Spleen (tissue), 11 donors: Measurements from ENCODE around the gene OTOS. TPM values are rescaled to one million over a fixed set of nuclear protein-coding genes. Genes with fewer than 3 reads are reported as not detected.

Experiments used
- DNase-seq: peaks from one replicate; pipeline ENCODE4 v3.0.0-alpha.2; 2020
- H3K27ac ChIP-seq, 8 donors: fragments of 200-600 bp; sonication (generic) in 7 of 8; 1 replicate in 4 of 8; 2 replicates in 4 of 8; pipeline versions ENCODE4 v1.5.0 to v1.8.0; 2016 to 2021; ENCODE audit warnings: inconsistent platforms in 4 of 8, mild to moderate bottlenecking in 4 of 8, moderate library complexity in 1 of 8
- H3K27me3 ChIP-seq, 7 donors: fragments of 200-600 bp; sonication (generic) in 6 of 7; replicated peaks in 1 of 7; 1 replicate in 4 of 7; 2 replicates in 3 of 7; pipeline versions ENCODE4 v1.5.0 to v1.8.0; 2016 to 2021; ENCODE audit warnings: inconsistent platforms in 3 of 7, mild to moderate bottlenecking in 1 of 7
- H3K36me3 ChIP-seq, 6 donors: fragments of 200-600 bp; sonication (generic) in 5 of 6; 1 replicate in 4 of 6; 2 replicates in 2 of 6; pipeline versions ENCODE4 v1.5.0 to v1.8.0; 2016 to 2021; ENCODE audit warnings: inconsistent platforms in 2 of 6
- H3K4me1 ChIP-seq, 6 donors: fragments of 200-600 bp; sonication (generic) in 5 of 6; 1 replicate in 3 of 6; 2 replicates in 3 of 6; pipeline versions ENCODE4 v1.5.0 to v1.8.0; 2016 to 2021; ENCODE audit warnings: inconsistent platforms in 3 of 6
- H3K4me3 ChIP-seq, 8 donors: fragments of 200-600 bp; sonication (generic) in 7 of 8; 1 replicate in 4 of 8; 2 replicates in 4 of 8; pipeline versions ENCODE4 v1.5.0 to v1.8.0; 2016 to 2021; ENCODE audit warnings: inconsistent platforms in 4 of 8, mild to moderate bottlenecking in 4 of 8, moderate library complexity in 2 of 8
- H3K9me3 ChIP-seq, 8 donors: fragments of 200-600 bp; sonication (generic) in 7 of 8; 1 replicate in 4 of 8; 2 replicates in 4 of 8; pipeline versions ENCODE4 v1.5.0 to v1.8.0; 2016 to 2021; ENCODE audit warnings: inconsistent platforms in 4 of 8
- POLR2A ChIP-seq, 3 donors: fragments of 450-650 bp; IDR thresholded peaks; one replicate each; pipeline ENCODE4 v1.5.1; 2017; ENCODE audit warnings: antibody characterized with exemption in 3 of 3, mild to moderate bottlenecking in 1 of 3
- POLR2AphosphoS5 ChIP-seq, 3 donors: sonication (generic); formaldehyde crosslinking; IDR thresholded peaks; one replicate each; pipeline ENCODE4 v1.5.1; 2017; ENCODE audit warnings: antibody characterized with exemption in 3 of 3
- WGBS, 5 donors: extraction: QIAGEN DNeasy Blood & Tissue Kit in 3 of 5; methylation state at CpG; one replicate each; pipeline versions ENCODE4 v1.1.5 to v1.1.7; 2013 to 2018; 5-methylcytosine and 5-hydroxymethylcytosine counted together
- intact Hi-C: fragments of 100-400 bp; cut with DNase I; formaldehyde crosslinking; loops from one replicate; pipeline ENCODE4 v1.15.0; 2023; ENCODE audit warnings: low total_unique reads
- polyA plus RNA-seq, 3 donors: library from polyadenylated mRNA; stranded (reverse); fragments of 200-250 nt; gene quantifications; one replicate each; pipeline ENCODE4 v1.2.1, GENCODE V29; 2013
- total RNA-seq, 7 donors: library from RNA; depleted of rRNA in 3 of 7; stranded (reverse); fragments of >200 nt in 3 of 7; fragmentation: NEBNext Ultra II Directional in 4 of 7; extraction: Animal tissue kit (Norgen Biotek cat#: 25700) in 4 of 7; gene quantifications; one replicate each; pipeline versions ENCODE4 v1.1.0 to v1.2.1, GENCODE V29; 2016 to 2021
- TF ChIP-seq, protein P1 (sequence below), 11 experiments: fragments of 200-600 bp in 7 of 11; fragments of 450-650 bp in 4 of 11; sonication (generic) in 4 of 11; IDR thresholded peaks in 8 of 11; conservative IDR thresholded peaks in 3 of 11; 1 replicate in 7 of 11; 2 replicates in 4 of 11; pipeline versions ENCODE4 v1.4.0 to v1.8.0; 2016 to 2021; ENCODE audit warnings: antibody characterized with exemption in 11 of 11, inconsistent platforms in 4 of 11, mild to moderate bottlenecking in 1 of 11
- donor health status: healthy with polysubstance abuse.
- donor health status: DM: no; HTN: no; CAD: no; lungs with moderate emphysema.
- donor health status: DM: no; HTN: no; CAD: no.
- donor health status: Bipolar disorder and iron deficiency.
- donor health status: healthy.
- donor health status: DM: no; HTN: no; CAD: no.
- donor health status: DM: yes; HTN: yes; CAD: no.

OTOS gene
- total and polyA plus RNA-seq, 10 donors, result not detected

- WGBS, 5 donors, result 76 to 92% (median 83%) methylated on average over 6 of the region's 6 CpGs
- TF ChIP-seq, protein P1, sequence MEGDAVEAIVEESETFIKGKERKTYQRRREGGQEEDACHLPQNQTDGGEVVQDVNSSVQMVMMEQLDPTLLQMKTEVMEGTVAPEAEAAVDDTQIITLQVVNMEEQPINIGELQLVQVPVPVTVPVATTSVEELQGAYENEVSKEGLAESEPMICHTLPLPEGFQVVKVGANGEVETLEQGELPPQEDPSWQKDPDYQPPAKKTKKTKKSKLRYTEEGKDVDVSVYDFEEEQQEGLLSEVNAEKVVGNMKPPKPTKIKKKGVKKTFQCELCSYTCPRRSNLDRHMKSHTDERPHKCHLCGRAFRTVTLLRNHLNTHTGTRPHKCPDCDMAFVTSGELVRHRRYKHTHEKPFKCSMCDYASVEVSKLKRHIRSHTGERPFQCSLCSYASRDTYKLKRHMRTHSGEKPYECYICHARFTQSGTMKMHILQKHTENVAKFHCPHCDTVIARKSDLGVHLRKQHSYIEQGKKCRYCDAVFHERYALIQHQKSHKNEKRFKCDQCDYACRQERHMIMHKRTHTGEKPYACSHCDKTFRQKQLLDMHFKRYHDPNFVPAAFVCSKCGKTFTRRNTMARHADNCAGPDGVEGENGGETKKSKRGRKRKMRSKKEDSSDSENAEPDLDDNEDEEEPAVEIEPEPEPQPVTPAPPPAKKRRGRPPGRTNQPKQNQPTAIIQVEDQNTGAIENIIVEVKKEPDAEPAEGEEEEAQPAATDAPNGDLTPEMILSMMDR (IDR thresholded peaks at IDR 0.05 in 8 of 11, conservative IDR thresholded peaks at IDR 0.05 in 3 of 11), result no peak
- no peak for TF ChIP-seq POLR2A (IDR thresholded peaks at IDR 0.05)
- TF ChIP-seq POLR2AphosphoS5 (IDR thresholded peaks at IDR 0.05), result no peak
- Histone ChIP-seq H3K4me1 (no peaks in the 10 kb centered on the region), H3K27ac (no peak overlapping the region), H3K27me3 (peaks cover 0 to 34% (median 4%) of the 10 kb centered on the region in 7 donors), H3K9me3 (peaks cover 0 to 11% (median 2%) of the 10 kb centered on the region in 8 donors), H3K4me3 (no peak overlapping the region), H3K36me3 (no peaks in the 10 kb centered on the region)
- no peak for DNase-seq
- intact Hi-C loops, result no loop called here
These were observed 26.2 kb downstream of the OTOS start for GRCh38 chr2:240114233-240114632.

- Histone ChIP-seq H3K9me3 (peaks cover 0 to 4% (median 0%) of the 10 kb centered on the region in 8 donors), H3K27me3 (peaks cover 0 to 34% (median 4%) of the 10 kb centered on the region in 7 donors), H3K36me3 (no peaks in the 10 kb centered on the region), H3K4me3 (no peak overlapping the region), H3K27ac (no peak overlapping the region), H3K4me1 (no peaks in the 10 kb centered on the region)
- 21 to 40% (median 35%) methylated on average over 5 of the region's 5 CpGs for WGBS, 5 donors
- no peak for DNase-seq
- intact Hi-C loops, result no loop called here
- TF ChIP-seq, protein P1 (IDR thresholded peaks at IDR 0.05 in 8 of 11, conservative IDR thresholded peaks at IDR 0.05 in 3 of 11), result no peak
- TF ChIP-seq POLR2AphosphoS5 (IDR thresholded peaks at IDR 0.05) (no peak), POLR2A (IDR thresholded peaks at IDR 0.05) (no peak)
These were observed 27.4 kb downstream of the OTOS start for GRCh38 chr2:240112914-240113690.

GRCh38 chr2:240111253-240111652 lies 29.2 kb downstream of the OTOS start:
- no peak for DNase-seq
- no peak overlapping the region for H3K4me3 ChIP-seq
- H3K27me3 ChIP-seq, result peaks cover 0 to 44% (median 4%) of the 10 kb centered on the region in 7 donors
- no peaks in the 10 kb centered on the region for H3K9me3 ChIP-seq
- no peaks in the 10 kb centered on the region for H3K4me1 ChIP-seq
- intact Hi-C loops, result no loop called here
- TF ChIP-seq POLR2AphosphoS5 (IDR thresholded peaks at IDR 0.05) (peak in 1 of 3 donors; percentile 11), POLR2A (IDR thresholded peaks at IDR 0.05) (no peak)
- H3K27ac ChIP-seq, result no peak overlapping the region
- H3K36me3 ChIP-seq, result no peaks in the 10 kb centered on the region
- WGBS, 5 donors, result 60 to 84% (median 75%) methylated on average over 10 of the region's 10 CpGs

DNA sequence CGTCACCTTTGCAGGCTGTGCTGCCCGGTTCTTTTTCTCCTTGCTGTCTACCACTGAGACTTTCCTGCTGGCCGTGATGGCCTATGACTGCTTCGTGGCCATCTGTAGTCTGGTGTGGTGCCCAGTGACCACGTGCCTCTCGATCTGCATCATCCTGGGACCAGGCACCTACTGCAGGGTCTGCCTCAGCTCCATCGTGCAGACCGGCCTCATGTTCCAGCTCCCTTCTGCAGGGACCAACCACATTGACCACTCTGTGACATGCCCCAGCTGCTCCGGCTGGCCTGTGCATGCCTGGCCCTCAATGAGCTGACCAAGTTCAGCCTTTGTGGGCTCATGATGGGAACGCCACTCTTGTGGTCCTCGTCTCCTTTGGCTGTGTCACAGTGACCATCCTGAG lies 31.1 kb downstream of the OTOS start:
- peaks cover 0 to 47% (median 0%) of the 10 kb centered on the region in 7 donors for H3K27me3 ChIP-seq
- WGBS, 5 donors, result 75 to 84% (median 76%) methylated on average over 9 to 11 of the region's 11 CpGs
- no peak for TF ChIP-seq POLR2A (IDR thresholded peaks at IDR 0.05)
- TF ChIP-seq, protein P1 (IDR thresholded peaks at IDR 0.05 in 8 of 11, conservative IDR thresholded peaks at IDR 0.05 in 3 of 11), result no peak
- TF ChIP-seq POLR2AphosphoS5 (IDR thresholded peaks at IDR 0.05), result no peak
- intact Hi-C loops, result no loop called here
- H3K4me1 ChIP-seq, result no peaks in the 10 kb centered on the region
- no peak for DNase-seq
- H3K27ac ChIP-seq, result no peak overlapping the region
- H3K9me3 ChIP-seq, result no peaks in the 10 kb centered on the region
- H3K36me3 ChIP-seq, result no peaks in the 10 kb centered on the region
- no peak overlapping the region for H3K4me3 ChIP-seq
